ENCODE results near the gene ERP27.

ERP27 gene

DNA sequence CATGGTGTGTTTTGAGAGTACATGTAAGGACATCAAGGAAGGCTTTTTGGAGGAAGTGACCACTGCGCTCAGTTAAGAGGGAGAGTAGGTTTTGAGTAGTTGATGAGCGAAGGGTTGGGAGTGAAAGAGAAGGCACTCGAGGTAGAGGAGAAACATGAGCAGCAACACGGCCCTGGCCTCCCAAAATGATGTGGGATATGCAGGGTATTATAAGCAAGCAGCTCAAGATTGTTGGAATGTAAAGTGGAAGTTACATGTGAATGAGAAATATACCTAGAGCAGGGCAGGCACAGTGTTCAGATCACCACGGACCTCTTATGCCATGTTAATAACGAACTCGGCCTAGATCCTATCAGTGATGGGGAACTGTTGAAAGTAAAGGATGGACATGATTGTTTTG is 25.2 kb upstream of the ERP27 start:
- DNase-seq (ENCODE audit: low read depth): no peak
- TF ChIP-seq, protein P1, sequence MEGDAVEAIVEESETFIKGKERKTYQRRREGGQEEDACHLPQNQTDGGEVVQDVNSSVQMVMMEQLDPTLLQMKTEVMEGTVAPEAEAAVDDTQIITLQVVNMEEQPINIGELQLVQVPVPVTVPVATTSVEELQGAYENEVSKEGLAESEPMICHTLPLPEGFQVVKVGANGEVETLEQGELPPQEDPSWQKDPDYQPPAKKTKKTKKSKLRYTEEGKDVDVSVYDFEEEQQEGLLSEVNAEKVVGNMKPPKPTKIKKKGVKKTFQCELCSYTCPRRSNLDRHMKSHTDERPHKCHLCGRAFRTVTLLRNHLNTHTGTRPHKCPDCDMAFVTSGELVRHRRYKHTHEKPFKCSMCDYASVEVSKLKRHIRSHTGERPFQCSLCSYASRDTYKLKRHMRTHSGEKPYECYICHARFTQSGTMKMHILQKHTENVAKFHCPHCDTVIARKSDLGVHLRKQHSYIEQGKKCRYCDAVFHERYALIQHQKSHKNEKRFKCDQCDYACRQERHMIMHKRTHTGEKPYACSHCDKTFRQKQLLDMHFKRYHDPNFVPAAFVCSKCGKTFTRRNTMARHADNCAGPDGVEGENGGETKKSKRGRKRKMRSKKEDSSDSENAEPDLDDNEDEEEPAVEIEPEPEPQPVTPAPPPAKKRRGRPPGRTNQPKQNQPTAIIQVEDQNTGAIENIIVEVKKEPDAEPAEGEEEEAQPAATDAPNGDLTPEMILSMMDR (IDR thresholded peaks at IDR 0.05; ENCODE audit: low read depth, low read length): no peak
- no peak for TF ChIP-seq MYC (IDR thresholded peaks at IDR 0.05; ENCODE audit: low read depth, low read length)
- TF ChIP-seq, protein P2, sequence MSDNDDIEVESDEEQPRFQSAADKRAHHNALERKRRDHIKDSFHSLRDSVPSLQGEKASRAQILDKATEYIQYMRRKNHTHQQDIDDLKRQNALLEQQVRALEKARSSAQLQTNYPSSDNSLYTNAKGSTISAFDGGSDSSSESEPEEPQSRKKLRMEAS (IDR thresholded peaks at IDR 0.05; ENCODE audit: low read depth, low read length): no peak
- no peak for TF ChIP-seq POLR2A (IDR thresholded peaks at IDR 0.05; ENCODE audit: extremely low read depth, insufficient read length)
- H3K4me3 ChIP-seq (ENCODE audit: low read depth, low read length): peak overlapping the region; percentile 98

DNA sequence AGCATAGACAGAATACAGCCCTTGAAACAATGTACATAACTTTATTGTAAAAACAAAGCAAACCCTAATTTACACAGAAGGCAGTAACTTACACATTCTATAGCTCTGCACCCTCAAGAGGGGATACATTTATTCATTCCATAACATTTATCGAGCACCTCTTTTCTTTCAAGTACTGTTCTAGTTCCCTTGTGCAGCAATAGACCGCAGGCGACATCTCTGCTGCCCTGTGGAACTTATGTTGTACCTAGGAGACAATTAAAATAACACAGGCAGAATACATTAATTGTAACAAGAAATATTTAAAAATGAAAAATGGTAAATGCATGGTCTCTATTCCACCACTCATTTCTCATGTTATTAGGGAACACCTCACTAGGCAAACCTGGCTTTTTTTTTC is 24.5 kb upstream of the ERP27 start:
- TF ChIP-seq MYC (IDR thresholded peaks at IDR 0.05; ENCODE audit: low read depth, low read length) (no peak), POLR2A (IDR thresholded peaks at IDR 0.05; ENCODE audit: extremely low read depth, insufficient read length) (no peak)
- TF ChIP-seq, protein P1 (IDR thresholded peaks at IDR 0.05; ENCODE audit: low read depth, low read length): no peak
- TF ChIP-seq, protein P2 (IDR thresholded peaks at IDR 0.05; ENCODE audit: low read depth, low read length): no peak
- peak overlapping the region; percentile 98 for H3K4me3 ChIP-seq (ENCODE audit: low read depth, low read length)
- no peak for DNase-seq (ENCODE audit: low read depth)

DNA sequence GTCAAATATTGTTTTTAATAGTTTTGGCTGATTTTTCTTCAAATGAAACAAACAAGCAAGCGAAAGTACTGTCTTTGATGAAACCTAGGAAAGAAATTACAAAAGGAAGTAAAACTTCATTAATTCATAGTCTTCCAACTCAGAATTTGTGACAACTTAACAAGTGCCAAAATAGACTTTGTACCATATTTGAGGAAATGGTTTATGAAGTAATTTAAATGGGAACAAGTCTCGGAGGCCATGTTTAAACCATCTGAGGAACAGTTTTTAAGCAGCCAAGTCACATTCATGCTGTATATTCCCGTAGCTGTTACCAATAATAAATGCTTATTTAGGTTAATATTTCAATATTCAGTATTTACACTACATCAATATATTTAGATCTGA is 23.8 kb upstream of the ERP27 start:
- DNase-seq (ENCODE audit: low read depth): peak; percentile 50
- TF ChIP-seq, protein P1 (IDR thresholded peaks at IDR 0.05; ENCODE audit: low read depth, low read length): no peak
- no peak for TF ChIP-seq POLR2A (IDR thresholded peaks at IDR 0.05; ENCODE audit: extremely low read depth, insufficient read length)
- TF ChIP-seq, protein P2 (IDR thresholded peaks at IDR 0.05; ENCODE audit: low read depth, low read length): no peak
- peak overlapping the region; percentile 98 for H3K4me3 ChIP-seq (ENCODE audit: low read depth, low read length)

DNA sequence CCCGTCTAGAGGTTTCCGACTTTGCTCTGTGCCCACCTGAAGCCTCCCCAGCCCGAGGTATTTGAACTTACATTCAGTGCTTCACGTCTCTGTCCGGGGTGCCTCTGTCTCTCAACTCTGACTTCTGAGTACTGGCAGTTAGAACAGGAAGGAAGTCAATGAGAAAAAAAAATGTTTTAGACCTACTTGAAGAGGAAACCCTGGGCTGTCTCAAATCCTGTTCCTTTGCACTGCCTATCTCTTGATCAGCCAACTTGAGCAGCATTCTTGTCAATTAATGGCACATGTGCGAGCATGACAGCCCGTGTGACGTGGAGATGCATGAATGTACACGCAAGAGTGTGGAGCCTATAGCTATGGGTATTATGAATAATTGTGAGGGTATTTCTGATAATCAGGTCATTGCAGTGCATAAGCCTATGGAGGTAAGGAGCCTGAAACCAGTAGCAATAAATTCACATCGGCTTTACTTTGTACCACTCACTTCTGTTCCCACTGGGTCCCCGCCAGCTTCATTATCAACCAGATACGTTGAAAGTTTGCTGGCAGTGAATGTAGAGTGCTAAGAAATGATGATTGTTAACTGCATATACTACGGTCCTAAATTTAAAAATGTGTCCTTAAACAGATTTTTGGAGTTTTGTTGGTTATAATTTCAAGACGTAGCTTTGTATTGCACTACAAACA is 23.3 kb upstream of the ERP27 start, which contains the start of gene ARHGDIB:
Gene ARHGDIB (minus strand): TSS at position 136 of the 687 bp plus-strand sequence. CDS start 10,889 bp downstream, outside the sequence.
- peak; percentile 95 for DNase-seq (ENCODE audit: low read depth)
- peak; percentile 72 for TF ChIP-seq POLR2A (IDR thresholded peaks at IDR 0.05; ENCODE audit: extremely low read depth, insufficient read length)
- TF ChIP-seq, protein P2 (IDR thresholded peaks at IDR 0.05; ENCODE audit: low read depth, low read length): peak; percentile 96
- peak; percentile 92 for TF ChIP-seq MYC (IDR thresholded peaks at IDR 0.05; ENCODE audit: low read depth, low read length)
- TF ChIP-seq, protein P1 (IDR thresholded peaks at IDR 0.05; ENCODE audit: low read depth, low read length): no peak
- H3K4me3 ChIP-seq (ENCODE audit: low read depth, low read length): peak within 1 kb of the TSS; percentile 98

DNA sequence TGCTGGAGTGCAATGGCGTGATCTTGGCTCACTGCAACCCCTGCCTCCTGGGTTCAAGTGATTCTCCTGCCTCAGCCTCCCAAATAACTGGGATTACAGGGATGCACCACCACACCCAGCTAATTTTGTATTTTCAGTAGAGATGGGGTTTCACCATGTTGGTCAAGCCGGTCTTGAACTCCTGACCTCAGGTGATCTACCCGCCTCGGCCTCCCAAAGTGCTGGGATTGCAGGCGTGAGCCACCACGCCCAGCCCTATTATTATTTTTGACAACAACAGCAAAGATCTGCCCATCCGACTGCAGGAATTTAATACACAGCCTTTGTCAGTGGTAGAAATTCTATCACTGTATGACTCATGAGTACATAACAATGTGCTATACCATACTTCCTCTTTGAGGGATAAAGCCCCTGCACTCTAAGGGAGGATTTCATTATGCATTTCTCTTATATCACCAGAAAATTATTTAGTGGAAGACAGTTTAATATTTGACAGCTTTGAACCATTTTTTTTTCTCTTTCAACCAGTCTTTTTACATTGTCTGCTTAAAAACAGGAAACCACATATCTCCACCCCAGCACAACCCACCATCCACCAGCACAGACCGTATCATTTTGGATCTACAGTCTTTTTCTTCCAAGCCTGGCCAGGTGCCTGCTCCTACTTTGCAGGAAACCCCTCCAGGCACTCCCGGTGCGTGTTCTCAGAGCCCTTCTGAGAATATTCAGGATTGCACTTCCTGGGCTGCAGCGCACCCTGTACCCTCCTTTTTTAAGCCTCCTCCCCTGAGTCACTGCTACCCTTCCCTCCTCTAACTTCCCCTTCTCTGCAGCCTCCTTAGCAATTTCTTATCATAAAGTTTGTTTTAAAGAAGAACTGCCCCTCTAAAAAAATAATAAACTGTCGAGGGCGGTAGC is 22.5 kb upstream of the ERP27 start:
- H3K4me3 ChIP-seq (ENCODE audit: low read depth, low read length): peak overlapping the region; percentile 98
- DNase-seq (ENCODE audit: low read depth): peak; percentile 86
- TF ChIP-seq MYC (IDR thresholded peaks at IDR 0.05; ENCODE audit: low read depth, low read length): peak; percentile 43; the same call in 1 of the 2 replicates
- no peak for TF ChIP-seq POLR2A (IDR thresholded peaks at IDR 0.05; ENCODE audit: extremely low read depth, insufficient read length)
- TF ChIP-seq, protein P2 (IDR thresholded peaks at IDR 0.05; ENCODE audit: low read depth, low read length): peak; percentile 53; the same call in 1 of the 2 replicates
